ENCODE data around the gene MGME1.

Gene MGME1

DNA sequence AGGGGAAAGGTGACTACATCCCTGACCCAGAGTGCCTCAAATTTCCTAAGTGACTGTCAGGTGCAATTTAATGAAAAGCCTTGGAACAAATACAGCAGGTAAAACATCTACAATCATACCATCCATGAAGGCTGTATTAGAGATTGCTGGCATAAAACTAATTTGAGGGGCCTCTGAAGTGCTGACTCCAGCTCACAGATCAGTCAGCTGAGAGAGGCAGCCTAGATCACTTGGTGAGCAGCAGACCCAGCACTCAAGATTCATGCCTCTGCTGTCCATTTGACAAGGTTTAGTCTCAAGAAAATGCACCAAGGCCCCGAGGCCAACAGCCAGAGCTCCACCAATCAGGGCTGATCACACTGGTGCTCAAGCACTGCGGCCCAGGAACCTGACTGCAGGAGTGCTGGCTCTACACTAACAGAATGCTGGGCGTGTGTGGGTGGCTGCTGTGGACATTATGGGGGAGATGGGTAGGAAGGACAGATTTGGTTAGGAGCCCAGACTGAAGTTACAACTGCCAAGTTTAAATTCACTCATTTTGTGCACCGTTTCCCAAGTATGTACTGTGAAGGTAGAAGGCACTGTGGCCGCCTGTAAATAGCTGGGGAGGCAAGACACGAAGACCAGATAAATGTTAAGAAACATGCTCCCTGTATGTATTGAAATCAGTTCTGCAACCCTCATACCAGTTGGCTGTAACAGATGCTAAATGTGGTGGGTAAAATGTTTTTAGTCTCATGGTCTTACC lies 28.4 kb upstream of the MGME1 start:
- DNase-seq (ENCODE audit: low read depth in 3 of 3), result no peak

DNA sequence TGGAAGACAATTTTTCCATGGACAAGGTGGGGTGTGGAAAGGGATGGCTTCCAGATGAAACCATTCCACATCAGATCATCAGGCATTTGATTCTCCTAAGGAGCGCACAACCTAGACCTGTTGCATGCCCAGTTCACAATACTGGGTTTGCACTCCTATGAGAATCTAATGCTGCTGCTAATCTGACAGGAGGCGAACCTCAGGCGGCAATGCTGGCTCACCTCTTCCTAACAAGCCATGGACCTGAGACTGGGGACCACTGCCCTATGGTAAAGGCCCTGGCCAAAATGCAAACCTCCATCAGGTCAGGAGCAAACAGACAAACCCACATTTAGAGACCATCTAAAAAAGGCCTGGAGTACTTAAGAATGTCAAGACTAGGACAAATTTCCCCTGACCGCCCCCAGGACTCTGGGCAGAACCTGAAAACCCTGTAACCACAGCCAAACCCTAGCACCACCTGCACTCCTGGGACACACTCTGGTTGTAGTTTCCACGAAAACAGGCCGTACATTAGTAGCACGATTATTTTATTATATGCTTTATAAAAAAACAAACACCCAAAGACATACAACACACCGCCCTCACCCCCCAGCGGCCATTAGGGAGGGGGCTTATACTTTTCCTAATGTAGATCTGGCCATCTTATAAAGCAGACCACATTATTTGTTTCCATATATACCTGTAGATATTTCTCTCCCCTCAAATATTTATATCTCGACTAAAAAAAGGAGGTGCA lies 27.6 kb upstream of the MGME1 start:
- DNase-seq (ENCODE audit: low read depth in 3 of 3), result no peak

DNA sequence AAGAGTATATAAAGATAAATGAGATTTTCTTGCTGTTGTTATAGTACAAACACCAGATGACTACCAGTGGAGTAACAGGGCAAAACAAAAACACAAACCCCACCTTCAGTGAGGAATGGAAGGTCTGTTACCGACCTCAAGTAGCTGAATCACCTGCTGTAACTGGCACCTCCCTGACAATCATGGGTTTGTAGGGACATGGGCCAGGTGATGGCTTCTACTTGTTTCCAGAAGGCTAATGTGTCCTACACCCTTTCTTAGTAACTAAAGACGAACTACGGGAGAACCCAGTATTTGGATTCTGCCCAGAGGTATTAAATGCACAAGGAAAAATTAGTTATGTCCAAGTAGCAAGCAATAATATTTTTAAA lies 27.0 kb upstream of the MGME1 start:
- no peak for DNase-seq (ENCODE audit: low read depth in 3 of 3)

DNA sequence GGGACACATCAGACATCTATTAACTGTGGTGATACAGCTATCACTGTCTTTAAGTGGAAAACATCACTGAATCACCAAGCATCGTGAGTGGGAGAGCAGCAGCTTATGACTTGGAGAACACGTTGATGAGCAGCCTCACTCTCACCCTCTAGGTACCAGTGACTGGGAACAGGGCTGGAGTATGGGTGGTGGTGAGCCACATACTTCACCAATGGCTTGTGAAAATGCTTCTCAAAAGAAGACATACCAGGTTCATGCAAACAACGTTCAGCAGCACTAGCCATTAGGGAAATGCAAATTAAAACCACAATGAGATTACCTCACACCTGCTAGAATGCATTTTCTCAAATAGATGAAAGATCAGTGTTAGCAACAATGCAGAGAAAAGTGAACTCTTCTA lies 25.5 kb upstream of the MGME1 start:
- no peak for DNase-seq (ENCODE audit: low read depth in 3 of 3)

DNA sequence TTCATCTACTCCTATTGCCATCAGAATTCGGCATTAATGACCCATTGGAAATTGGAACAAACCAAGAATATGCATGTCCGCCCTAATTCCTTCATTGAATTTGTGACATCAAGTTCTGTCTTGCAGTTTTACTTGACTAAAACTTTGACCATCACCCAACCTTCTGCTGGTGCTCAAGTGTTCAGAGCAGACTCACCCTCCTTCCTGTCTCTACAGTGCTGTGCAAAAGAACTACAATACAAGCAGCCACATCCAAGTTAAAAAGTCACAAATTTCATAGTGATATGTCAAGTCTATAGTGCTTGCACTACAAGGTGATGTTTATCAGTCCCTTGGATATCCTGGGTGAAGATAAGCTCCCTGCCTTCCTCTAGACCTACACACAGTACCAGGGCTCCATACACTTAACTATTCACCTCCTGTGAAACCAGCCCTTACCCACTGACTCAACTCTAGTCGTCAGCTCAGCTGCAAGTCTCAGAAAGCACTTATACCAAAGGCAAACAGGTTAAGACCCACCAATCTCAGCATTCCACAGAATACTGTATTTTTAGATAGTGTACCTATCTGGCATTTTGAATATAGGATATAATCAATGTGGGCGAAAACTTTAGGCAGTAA lies 23.9 kb upstream of the MGME1 start:
- DNase-seq (ENCODE audit: low read depth in 3 of 3), result no peak

DNA sequence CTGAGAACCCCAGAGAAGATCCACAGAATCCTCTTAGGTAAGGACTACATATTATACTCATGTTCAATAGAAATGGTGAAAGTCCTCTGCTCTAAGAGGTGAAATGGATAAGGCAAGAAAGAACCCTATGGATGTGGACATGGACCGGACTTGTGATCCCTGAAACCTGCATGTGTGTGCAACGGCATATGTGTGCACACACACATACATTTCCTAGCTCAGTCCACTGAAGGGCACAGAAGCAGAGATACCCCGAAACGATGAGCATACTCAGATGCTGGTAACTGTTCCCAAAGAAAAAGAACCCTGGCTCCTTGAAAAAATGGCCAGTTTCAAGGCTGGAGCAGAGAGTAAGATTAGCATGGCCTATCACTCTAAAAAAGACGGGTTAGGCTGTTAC lies 22.8 kb upstream of the MGME1 start:
- no peak for DNase-seq (ENCODE audit: low read depth in 3 of 3)

DNA sequence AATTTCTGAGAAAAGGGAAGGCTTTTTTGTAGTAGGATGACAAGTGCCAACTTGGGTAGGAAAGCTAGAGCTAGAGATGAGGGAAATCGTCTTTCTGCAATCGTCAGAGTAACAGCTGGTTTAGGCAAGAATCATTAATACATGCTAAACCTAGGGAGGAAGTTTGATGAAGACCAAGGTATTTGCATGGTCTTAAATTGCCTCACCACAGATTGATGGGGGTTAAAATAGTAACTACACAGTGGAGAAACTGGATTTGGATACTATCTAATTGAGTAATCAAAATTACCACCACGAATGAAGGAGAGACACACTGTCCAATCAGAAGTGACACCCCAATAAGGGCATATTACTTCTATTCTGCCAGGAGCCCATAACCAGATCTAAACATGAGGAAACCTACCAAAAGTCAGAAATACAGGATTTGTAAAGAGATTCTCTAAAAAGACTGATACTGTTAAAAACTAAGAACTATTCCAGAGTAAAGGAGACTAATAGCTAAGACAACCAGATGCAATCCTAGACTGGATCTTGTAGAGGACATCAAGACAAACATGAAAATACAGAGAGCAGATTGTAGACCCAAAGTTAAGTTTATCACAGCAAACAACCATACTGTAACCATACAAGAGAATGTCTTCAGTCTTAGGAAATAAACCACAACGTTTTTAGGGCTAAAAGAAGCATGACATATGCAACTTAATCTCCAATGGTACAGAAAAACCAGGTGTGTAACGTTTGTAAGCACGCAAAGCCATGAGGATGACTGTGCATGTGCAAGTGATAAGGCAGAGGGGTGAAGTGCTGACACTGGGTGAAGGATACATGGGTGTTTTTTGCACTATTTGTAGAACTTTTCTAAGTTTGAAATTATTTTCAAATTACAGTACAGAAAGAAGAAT lies 22.0 kb upstream of the MGME1 start:
- DNase-seq (ENCODE audit: low read depth in 3 of 3), result no peak

DNA sequence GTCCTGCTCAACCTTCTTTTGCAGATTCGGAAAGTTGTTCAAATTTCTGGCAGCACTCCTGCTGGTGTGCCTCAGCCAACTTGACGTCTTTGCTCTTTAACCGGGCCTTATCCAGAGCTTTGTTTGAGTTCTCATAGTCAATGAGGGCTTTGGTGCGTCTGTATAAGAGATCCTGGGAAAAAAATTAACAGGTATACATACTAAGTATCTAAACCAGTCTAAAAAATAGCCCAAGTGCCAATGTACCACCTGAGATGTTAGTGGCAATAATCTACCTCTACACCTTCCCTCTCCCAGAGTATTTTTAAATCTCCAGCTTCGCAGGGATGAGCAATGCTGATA lies 21.4 kb upstream of the MGME1 start:
- DNase-seq (ENCODE audit: low read depth in 3 of 3), result no peak

DNA sequence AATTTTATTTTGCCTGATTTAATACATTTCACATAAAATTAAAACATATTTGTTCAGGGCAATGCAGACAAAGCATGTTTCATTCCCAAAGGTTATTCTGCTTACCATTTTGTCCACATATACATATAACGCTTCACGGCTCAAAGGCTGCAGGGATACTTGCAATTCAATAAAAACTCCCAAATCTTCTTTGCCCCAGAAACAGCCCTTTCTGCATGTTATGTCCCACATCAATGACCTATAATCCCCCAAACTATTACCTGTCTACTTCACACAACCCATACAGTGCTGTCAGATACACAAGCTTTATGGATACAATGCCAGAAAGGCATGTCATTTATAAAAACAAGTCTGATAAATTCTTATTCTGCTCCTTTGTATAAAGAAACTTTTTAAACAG lies 20.4 kb upstream of the MGME1 start:
- no peak for DNase-seq (ENCODE audit: low read depth in 3 of 3)

DNA sequence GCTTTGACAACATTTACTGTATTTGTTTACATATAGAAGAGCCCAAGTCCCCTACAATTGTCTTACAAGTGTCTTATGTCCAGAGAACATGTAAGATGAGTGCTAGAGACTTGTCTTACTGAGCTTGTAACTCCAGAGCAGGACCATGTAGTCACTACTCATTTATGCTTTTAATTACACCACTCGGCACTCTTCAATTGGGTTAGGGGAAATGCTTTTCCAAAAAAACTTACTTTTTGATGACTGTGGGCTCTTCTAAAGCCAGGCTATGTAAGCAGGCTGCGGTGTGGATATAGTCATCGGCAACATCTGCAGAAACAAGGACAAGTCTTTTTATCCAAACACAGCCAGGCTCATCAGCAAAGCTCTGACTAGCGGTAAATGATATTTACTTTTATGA lies 18.9 kb upstream of the MGME1 start:
- no peak for DNase-seq (ENCODE audit: low read depth in 3 of 3)

DNA sequence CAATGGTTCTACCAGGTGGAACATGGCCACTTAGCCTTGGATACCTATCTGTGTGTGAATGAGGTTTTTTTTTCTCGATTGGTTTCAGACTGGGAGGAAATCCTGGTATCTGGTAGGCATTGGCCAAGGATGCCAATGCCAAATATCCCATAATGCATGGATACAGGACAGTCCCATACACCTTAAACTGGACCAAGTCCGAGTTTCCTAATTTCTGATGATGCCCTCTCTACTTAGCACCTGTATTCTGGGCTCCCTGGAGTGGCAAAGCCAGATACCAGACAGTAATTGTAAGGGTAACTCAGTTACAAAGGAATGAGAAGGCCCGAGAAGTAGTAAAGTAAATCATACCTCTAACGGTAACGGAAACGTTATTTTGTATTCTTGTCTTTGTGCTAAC lies 18.1 kb upstream of the MGME1 start:
- DNase-seq (ENCODE audit: low read depth in 3 of 3), result no peak

DNA sequence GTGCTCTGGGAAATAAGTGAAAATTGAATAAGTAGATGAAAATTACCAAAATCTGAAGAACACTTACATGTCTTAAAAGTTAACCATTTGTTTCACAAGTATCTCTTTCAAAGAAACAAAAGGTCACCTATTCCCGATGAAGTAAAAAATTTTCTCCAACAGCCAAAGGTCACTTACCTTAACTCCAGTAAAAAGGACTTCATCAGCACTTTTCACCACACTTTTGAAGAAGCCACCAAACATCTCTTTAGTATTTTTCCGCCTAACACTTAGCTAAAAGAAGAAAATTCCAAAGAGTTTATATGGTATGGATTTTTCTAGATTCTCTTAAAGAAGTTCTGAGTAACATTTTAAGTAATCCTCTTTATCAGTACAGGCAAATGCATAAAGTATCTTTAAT lies 17.5 kb upstream of the MGME1 start:
- no peak for DNase-seq (ENCODE audit: low read depth in 3 of 3)

DNA sequence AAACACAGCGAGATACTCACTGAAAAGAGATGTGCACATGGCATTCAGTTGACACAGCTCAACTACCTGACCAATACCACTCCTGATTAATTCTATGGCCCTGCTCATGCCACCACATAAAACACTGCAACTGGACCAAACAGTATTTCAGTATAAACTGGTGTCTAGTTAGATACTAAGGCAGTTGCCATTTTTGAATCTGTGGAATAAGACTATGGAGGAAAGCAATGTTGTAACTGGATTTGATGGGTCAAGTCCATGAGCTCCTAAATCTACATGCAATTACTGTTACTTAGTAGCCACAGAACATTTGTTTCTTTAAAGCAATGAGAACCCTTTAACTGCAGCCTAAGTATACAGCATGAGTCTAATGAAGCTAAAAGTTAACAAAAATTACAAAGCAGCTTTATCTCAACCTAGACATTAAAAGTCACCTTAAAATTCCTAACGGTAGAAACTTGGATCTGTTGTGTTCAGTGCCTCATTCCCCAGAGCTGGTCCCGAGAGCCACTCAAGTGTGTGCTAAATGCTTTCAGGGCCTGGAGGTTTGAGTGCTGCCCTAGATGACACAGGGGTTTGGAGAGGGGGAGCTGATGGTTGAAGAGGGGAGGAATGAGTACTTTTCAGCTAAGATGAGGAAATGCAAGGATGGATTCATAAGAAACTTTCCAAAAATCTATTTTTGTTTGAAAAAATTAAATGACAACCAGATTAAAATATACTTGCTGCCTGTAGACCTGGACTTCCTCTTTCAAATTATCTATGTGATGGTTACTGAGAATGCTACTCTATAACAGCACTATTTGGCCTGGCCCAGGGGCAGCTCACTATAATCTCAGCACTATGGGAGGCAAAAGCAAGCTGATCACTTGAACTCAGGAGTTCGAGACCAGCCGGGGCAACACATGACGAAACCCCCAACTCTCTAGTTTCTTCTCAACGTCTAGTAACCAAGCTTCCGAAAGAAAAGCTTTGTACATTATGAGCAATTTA lies 15.8 kb upstream of the MGME1 start:
- DNase-seq (ENCODE audit: low read depth in 3 of 3), result no peak

DNA sequence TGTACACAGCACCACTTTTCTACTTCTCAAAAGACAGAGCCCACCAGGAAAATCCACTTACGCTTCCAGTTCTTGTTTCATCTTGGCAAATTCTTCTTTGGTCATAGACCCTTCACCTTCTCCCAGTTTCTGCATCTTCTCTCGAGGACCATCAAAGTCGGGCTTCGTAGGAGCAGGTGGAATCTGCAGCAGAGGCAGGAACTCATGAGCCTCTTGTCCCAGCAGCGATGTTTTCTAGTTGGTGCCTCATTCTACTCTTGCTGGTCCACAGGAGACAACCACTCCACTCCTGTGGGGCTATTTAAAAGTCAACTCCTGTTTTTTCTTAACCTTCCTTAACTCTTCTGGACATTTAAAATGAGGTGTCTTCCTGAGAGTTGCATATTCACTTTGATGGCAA lies 14.9 kb upstream of the MGME1 start:
- no peak for DNase-seq (ENCODE audit: low read depth in 3 of 3)

DNA sequence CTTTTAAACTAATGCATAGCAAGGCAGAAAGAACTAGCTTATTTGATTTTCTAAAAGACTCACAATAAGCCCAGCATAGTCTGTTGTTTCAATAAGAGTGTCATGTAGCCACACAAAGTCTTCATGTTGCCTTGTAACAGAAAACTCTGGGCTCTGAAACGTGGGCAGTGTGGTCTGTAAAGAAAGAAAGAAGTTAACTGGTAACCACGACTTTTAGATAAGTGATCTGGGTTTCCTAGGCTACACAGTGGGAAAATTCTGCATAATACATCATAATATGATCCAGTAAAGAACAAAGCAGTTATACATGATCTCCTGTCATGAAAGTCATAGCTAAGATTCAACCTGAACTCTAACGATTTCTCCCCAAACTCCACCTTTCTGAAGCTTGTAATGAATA lies 13.5 kb upstream of the MGME1 start:
- no peak for DNase-seq (ENCODE audit: low read depth in 3 of 3)

DNA sequence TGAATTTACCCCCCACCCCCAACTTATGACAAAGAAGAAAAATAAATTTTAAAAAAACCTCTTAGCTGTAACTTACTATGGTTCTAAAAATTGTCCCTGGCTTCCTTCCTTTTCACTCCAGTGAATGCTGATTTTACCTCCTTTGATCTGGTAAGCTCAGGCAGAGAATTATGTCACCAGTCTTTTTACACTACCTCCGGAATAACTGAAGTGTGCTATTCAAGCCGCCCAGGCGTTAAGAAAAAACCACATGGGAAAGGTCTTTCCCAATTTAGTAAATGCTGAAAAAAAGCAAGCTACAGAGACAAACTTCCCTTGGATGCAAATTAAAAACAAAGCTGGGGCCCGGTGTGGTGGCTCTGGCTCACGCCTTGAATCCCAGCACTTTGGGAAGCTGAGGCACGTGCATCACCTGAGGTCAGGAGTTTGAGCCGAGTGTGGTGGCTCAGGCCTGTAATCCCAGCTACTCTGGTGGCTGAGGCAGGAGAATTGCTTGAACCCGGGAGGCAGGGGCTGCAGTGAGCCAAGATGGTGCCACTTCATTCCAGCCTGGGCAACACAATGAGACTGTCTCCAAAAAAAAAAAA lies 12.6 kb upstream of the MGME1 start:
- DNase-seq (ENCODE audit: low read depth in 3 of 3), result no peak

DNA sequence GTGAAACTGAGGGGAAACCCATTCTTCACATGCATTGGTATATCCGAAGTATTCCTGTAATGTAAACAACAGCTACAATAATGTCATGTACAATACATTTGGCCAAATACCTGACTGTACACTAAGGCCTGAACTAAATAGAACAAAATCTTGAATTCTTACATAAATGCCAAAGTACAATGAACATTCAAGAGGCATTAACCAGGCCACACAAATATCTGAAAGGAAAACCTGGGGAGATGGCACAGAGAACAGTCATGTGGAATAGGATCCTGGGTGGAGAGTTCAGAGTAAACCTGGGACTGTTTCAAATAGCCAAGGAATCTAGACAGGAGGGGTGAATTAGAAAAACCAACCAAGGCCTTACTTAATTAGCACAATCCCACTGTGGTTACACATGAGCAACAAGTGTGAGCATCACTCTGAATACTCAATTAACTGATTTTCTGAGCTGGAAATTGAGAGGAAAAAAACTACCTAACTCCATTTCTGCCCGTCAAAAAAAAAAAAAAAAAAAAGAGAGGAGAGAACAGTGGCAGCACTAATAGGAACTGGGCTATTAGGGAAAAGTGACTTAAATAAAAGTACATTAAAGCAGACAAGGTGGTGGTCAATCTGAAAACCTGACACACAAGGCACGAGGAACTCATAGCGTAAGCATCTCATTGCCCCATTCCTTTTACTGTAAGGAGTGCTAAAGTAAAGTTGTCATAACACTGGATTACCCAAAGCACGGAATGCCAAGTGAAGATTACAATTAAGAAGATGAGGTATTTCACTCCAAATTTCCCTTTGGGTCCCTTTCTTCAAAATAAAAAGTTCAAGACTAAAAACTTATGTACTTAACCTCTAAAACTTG lies 11.1 kb upstream of the MGME1 start:
- DNase-seq (ENCODE audit: low read depth in 3 of 3), result no peak

DNA sequence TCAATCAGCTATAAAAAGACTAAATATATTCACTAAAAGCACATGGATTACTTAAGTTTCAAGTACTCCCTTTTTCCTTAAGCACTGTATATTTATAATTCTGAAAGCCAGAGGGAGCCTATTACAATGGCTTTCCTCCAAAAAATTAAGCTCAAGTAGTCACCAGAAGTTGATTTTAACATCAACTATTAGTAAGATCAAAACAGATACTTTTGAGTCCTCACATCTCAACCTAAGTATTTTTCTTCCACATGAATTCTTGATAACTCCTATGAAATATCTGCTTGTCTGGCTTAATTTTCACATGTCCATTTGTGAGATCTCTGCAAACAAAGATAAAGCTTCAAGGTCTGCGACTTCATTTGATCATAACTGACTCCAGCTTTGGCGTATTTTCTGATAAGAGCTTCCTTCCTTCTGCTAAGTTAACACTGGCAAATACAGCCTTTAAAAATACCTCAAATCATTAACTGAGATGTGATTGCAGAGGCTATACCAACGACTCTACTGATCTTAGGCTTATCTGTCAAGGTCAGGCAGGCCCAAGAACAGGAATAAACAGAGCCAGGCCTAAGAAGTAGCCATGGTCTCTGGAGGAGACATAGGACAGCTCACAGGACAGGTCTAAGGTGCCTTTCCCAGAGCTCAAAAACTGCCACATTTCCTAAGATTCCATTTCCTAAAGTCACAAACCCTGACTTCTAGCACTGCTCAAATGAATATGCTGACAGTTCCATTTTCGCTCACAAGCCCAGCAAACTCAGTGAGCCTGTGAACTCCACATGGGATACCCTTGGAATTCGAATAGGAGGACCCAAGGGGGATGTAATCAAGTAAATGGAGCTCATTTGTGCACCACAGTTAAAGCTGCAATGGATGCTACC lies 10.2 kb upstream of the MGME1 start:
- no peak for DNase-seq (ENCODE audit: low read depth in 3 of 3)

DNA sequence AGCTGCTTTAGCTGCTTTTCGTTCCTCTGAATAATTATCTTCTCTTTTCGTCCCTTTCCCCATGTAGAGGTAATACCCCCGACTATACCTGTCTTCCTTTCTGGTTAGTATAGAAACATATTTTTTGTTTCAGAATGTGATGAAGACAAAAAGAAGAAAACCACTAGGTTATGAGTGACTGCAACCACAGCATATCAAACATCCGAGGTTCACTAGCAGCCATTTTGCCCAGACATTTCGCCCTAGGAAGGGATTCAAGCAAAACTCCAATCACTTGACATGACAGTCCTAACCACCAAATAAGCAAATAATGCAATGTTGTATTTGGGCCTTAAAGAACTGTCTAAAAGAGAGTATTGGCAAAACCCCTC lies 9.6 kb upstream of the MGME1 start:
- no peak for DNase-seq (ENCODE audit: low read depth in 3 of 3)

Measured in stimulated activated CD4-positive, alpha-beta T cell treated with anti-CD3 and anti-CD28 coated beads, TNF-alpha, amount 100 ng/mL, for 4 hours (primary cell).